OCI-LY7 (cell line): ENCODE data around the gene ATAD3B.

Experiments
- CTCF ChIP-seq: fragments of 200-600 bp; sonication (generic); conservative IDR thresholded peaks from 2 replicates; pipeline ENCODE4 v1.5.1; 2014; ENCODE audit warnings: mild to moderate bottlenecking, antibody characterized with exemption, low read length, moderate library complexity, mixed read lengths
- EZH2phosphoT487 ChIP-seq: fragments of 200-600 bp; sonication (generic); IDR thresholded peaks from 2 replicates; pipeline ENCODE4 v1.6.1; 2018; ENCODE audit warnings: low read depth, borderline replicate concordance, mild to moderate bottlenecking, mixed run types, antibody characterized with exemption, low read length, moderate library complexity, mixed read lengths

- TF ChIP-seq CTCF (no peak), EZH2phosphoT487 (no peak)
Observed at GRCh38 chr1:1543706-1544099, 72.1 kb downstream of the ATAD3B start.
